Measurements from ENCODE around the gene SLC29A2.

- no peak for TF ChIP-seq CTCF (IDR thresholded peaks at IDR 0.05 in 2 of 3, conservative IDR thresholded peaks at IDR 0.05 in 1 of 3; ENCODE audit: borderline replicate concordance in 1 of 3, insufficient read depth in 1 of 3, low read depth in 2 of 3, low read length in 2 of 3)
- TF ChIP-seq ZBTB33 (IDR thresholded peaks at IDR 0.05; ENCODE audit: extremely low read depth, insufficient replicate concordance, low read length), result no peak
- no peak for TF ChIP-seq CEBPB (IDR thresholded peaks at IDR 0.05; ENCODE audit: low read depth)
- no peak for TF ChIP-seq POLR2A (IDR thresholded peaks at IDR 0.05; ENCODE audit: borderline replicate concordance, extremely low read depth, insufficient read depth, insufficient read length)
- no peak for TF ChIP-seq ATF3 (IDR thresholded peaks at IDR 0.05)
- TF ChIP-seq SIN3A (IDR thresholded peaks at IDR 0.05; ENCODE audit: low read depth), result no peak
- no peak for TF ChIP-seq EZH2phosphoT487 (IDR thresholded peaks at IDR 0.05; ENCODE audit: borderline replicate concordance)
- no peak for TF ChIP-seq JUND (IDR thresholded peaks at IDR 0.05)
- no peak for TF ChIP-seq SP1 (IDR thresholded peaks at IDR 0.05; ENCODE audit: low read depth)
- TF ChIP-seq MAX (IDR thresholded peaks at IDR 0.05), result no peak
- no peak for TF ChIP-seq POLR2AphosphoS5 (IDR thresholded peaks at IDR 0.05; ENCODE audit: low read depth, low read length)
- no peak for TF ChIP-seq CBX3 (IDR thresholded peaks at IDR 0.05; ENCODE audit: low read depth)
- TF ChIP-seq RAD21 (IDR thresholded peaks at IDR 0.05; ENCODE audit: low read depth), result no peak
Measured at GRCh38 chr11:66391322-66391721, 19.8 kb upstream of the SLC29A2 start.

Data from HCT116 (cell line).